PC-3 (cell line): Measurements from ENCODE around the gene HIP1R. TPM values are rescaled to one million over a fixed set of nuclear protein-coding genes. Genes with fewer than 3 reads are reported as not detected.
A peak's percentile ranks its signal among the peaks of the same experiment; 100 is the strongest.

Experiments used
- ATAC-seq: fragments of 200-7000 bp; cut with Tn5 transposase; 2 replicates; pipeline ENCODE4 v1.9.1; 2020; ENCODE audit warnings: mild to moderate bottlenecking, moderate library complexity
- BruUV-seq: library from RNA; stranded (reverse); fragments of 400-500 nt; replicated peaks from 2 replicates; lab custom pipeline; 2021; lab: Mats Ljungman, UMichigan
- CTCF ChIA-PET: fragments of 300-600 bp; sonication (Branson Sonifier 250); formaldehyde crosslinking; loops from one replicate; lab custom pipeline; 2022; ENCODE audit warnings: antibody characterized with exemption; lab: Charles Lee
- POLR2A ChIA-PET: fragments of 300-600 bp; sonication (Branson Sonifier 250); formaldehyde crosslinking; loops from one replicate; lab custom pipeline; 2022; ENCODE audit warnings: antibody characterized with exemption; ENCODE audit not compliant: unreplicated experiment; lab: Charles Lee
- DNase-seq: peaks from one replicate; pipeline ENCODE4 v3.0.0-alpha.2; 2015
- H2AFZ ChIP-seq: fragments of 300-600 bp; sonication (generic); 2 replicates; pipeline ENCODE4 v1.6.0; 2016; ENCODE audit warnings: antibody characterized with exemption, low read length
- H3F3A ChIP-seq: fragments of 300-600 bp; sonication (generic); one replicate; pipeline ENCODE4 v1.6.0; 2017; ENCODE audit warnings: antibody characterized with exemption, low read length, control low read depth, mild to moderate bottlenecking; ENCODE audit not compliant: unreplicated experiment
- H3K27ac ChIP-seq: fragments of 300-600 bp; sonication (generic); 2 replicates; pipeline ENCODE4 v1.5.1; 2016; ENCODE audit warnings: mild to moderate bottlenecking, low read length
- H3K27me3 ChIP-seq: fragments of 300-600 bp; sonication (generic); 2 replicates; pipeline ENCODE4 v1.6.1; 2016; ENCODE audit warnings: low read length, mixed read lengths
- H3K36me3 ChIP-seq: fragments of 300-600 bp; sonication (generic); 2 replicates; pipeline ENCODE4 v1.6.1; 2016; ENCODE audit warnings: low read depth, mixed run types, low read length, mixed read lengths
- H3K4me1 ChIP-seq: fragments of 300-600 bp; sonication (generic); 2 replicates; pipeline ENCODE4 v1.5.1; 2016; ENCODE audit warnings: low read length; ENCODE audit not compliant: insufficient read depth
- H3K4me2 ChIP-seq: fragments of 300-600 bp; sonication (generic); 2 replicates; pipeline ENCODE4 v1.6.0; 2016; ENCODE audit warnings: low read length
- H3K4me3 ChIP-seq: fragments of 300-600 bp; sonication (generic); 2 replicates; pipeline ENCODE4 v1.5.1; 2016; ENCODE audit warnings: mild to moderate bottlenecking, low read length, mixed read lengths
- H3K79me2 ChIP-seq: fragments of 300-600 bp; sonication (generic); 2 replicates; pipeline ENCODE4 v1.6.1; 2017; ENCODE audit warnings: low read length, mixed read lengths
- H3K9ac ChIP-seq: fragments of 300-600 bp; sonication (generic); 2 replicates; pipeline ENCODE4 v1.6.0; 2016; ENCODE audit warnings: mild to moderate bottlenecking, low read length
- H3K9me2 ChIP-seq: fragments of 300-600 bp; sonication (generic); replicated peaks from 2 replicates; pipeline ENCODE4 v1.6.1; 2016; ENCODE audit warnings: mixed run types, low read length, mixed read lengths
- H3K9me3 ChIP-seq: fragments of 300-600 bp; sonication (generic); 2 replicates; pipeline ENCODE4 v1.6.1; 2016; ENCODE audit warnings: low read length, mixed read lengths
- H4K20me1 ChIP-seq: fragments of 300-600 bp; sonication (generic); 2 replicates; pipeline ENCODE4 v1.6.1; 2016; ENCODE audit warnings: low read length, mixed read lengths
- CTCF ChIP-seq: fragments of 300-600 bp; sonication (generic); conservative IDR thresholded peaks from 2 replicates; pipeline ENCODE4 v1.5.1; 2017; ENCODE audit warnings: antibody characterized with exemption, low read depth, mild to moderate bottlenecking, low read length
- EZH2 ChIP-seq: fragments of 300-600 bp; sonication (generic); IDR thresholded peaks from one replicate; pipeline ENCODE4 v1.6.1; 2017; ENCODE audit warnings: antibody characterized with exemption, mild to moderate bottlenecking, low read length; ENCODE audit not compliant: unreplicated experiment
- EZH2phosphoT487 ChIP-seq: fragments of 300-600 bp; sonication (generic); IDR thresholded peaks from 2 replicates; pipeline ENCODE4 v1.6.1; 2018; ENCODE audit warnings: mild to moderate bottlenecking, antibody characterized with exemption, low read length, borderline replicate concordance
- intact Hi-C: fragments of 100-400 bp; cut with micrococcal nuclease; formaldehyde crosslinking; loops from 2 replicates; pipeline ENCODE4 v1.9.0; 2023
- total RNA-seq: library from RNA; depleted of rRNA; stranded (reverse); fragments of >200 nt; gene quantifications from 2 replicates; pipeline ENCODE4 v1.2.3, GENCODE V29; 2014

The HIP1R gene
- total RNA-seq, 1 experiment from 2014 or later, result 46.1 TPM

- H3F3A ChIP-seq, result peaks cover 7% of the 10 kb centered on the region
- H3K4me1 ChIP-seq, result peaks cover 46% of the 10 kb centered on the region
- H3K4me3 ChIP-seq, result no peak overlapping the region
- 0 out of 2 replicates have a peak overlapping the region, but pooled peaks have one; percentile 0 for H3K4me2 ChIP-seq
- no peaks in the 10 kb centered on the region for H4K20me1 ChIP-seq
- H3K27me3 ChIP-seq, result no peaks in the 10 kb centered on the region
- no peak overlapping the region for H2AFZ ChIP-seq
- 0 out of 2 replicates have a peak, but pooled peaks cover 3% of the 10 kb centered on the region for H3K36me3 ChIP-seq
- intact Hi-C loops, result loop anchor here (10.0 kb wide), 1 partner anchor 65 kb away; the partner anchor contains the start of gene CCDC62
- H3K27ac ChIP-seq, result peak overlapping the region; percentile 61
- ChIA-PET POLR2A (no interaction called here), CTCF (no interaction called here)
- no peak overlapping the region for H3K9ac ChIP-seq
- H3K79me2 ChIP-seq, result peaks cover 71% of the 10 kb centered on the region
- no peak for TF ChIP-seq EZH2phosphoT487
- no peaks in the 10 kb centered on the region for H3K9me3 ChIP-seq
- ATAC-seq (no peak), DNase-seq (peak; percentile 51)
- no TSS peak for BruUV-seq
- H3K9me2 ChIP-seq, result no peaks in the 10 kb centered on the region
These were observed 4.8 kb downstream of the HIP1R start for GRCh38 chr12:122839907-122840554.

GRCh38 chr12:122840580-122841513 is 5.6 kb downstream of the HIP1R start:
- H3K4me3 ChIP-seq, result no peak overlapping the region
- H3K27ac ChIP-seq, result peak overlapping the region; percentile 61
- H3K9ac ChIP-seq, result no peak overlapping the region
- H3K9me3 ChIP-seq, result no peaks in the 10 kb centered on the region
- no peak for TF ChIP-seq CTCF
- TF ChIP-seq EZH2phosphoT487, result no peak
- 0 out of 2 replicates have a peak, but pooled peaks cover 3% of the 10 kb centered on the region for H3K36me3 ChIP-seq
- intact Hi-C loops, result no loop called here
- ChIA-PET POLR2A (no interaction called here), CTCF (no interaction called here)
- no peaks in the 10 kb centered on the region for H4K20me1 ChIP-seq
- H3K79me2 ChIP-seq, result peaks cover 71% of the 10 kb centered on the region
- peak overlapping the region; percentile 67 for H3K4me2 ChIP-seq
- peak; percentile 42 for ATAC-seq
- no peak for DNase-seq
- H3F3A ChIP-seq, result peaks cover 7% of the 10 kb centered on the region
- peaks cover 46% of the 10 kb centered on the region for H3K4me1 ChIP-seq
- H3K27me3 ChIP-seq, result no peaks in the 10 kb centered on the region
- H2AFZ ChIP-seq, result no peak overlapping the region
- H3K9me2 ChIP-seq, result no peaks in the 10 kb centered on the region
- BruUV-seq, result no TSS peak

GRCh38 chr12:122841544-122842321 is 6.5 kb downstream of the HIP1R start:
- CTCF ChIA-PET, result interaction anchor here (0.6 kb wide), 1 partner anchor 43 kb away, joined by 3 read pairs; no protein-coding TSS in a partner anchor
- Histone ChIP-seq H2AFZ (no peak overlapping the region), H3K27me3 (no peaks in the 10 kb centered on the region), H3K9ac (no peak overlapping the region), H4K20me1 (no peaks in the 10 kb centered on the region), H3K9me3 (no peaks in the 10 kb centered on the region), H3F3A (peaks cover 7% of the 10 kb centered on the region), H3K27ac (peak overlapping the region; percentile 61), H3K4me2 (peak overlapping the region; percentile 67), H3K9me2 (no peaks in the 10 kb centered on the region), H3K79me2 (peaks cover 63% of the 10 kb centered on the region), H3K36me3 (0 out of 2 replicates have a peak, but pooled peaks cover 3% of the 10 kb centered on the region), H3K4me1 (peaks cover 46% of the 10 kb centered on the region), H3K4me3 (no peak overlapping the region)
- ATAC-seq (peak; percentile 89), DNase-seq (peak; percentile 89)
- POLR2A ChIA-PET, result no interaction called here
- intact Hi-C loops, result no loop called here
- TF ChIP-seq CTCF (no peak), EZH2phosphoT487 (no peak), EZH2 (no peak)
- no TSS peak for BruUV-seq
